PC-9 (cell line): Measurements from ENCODE around the gene TMEM52B. TPM values are rescaled to one million over a fixed set of nuclear protein-coding genes. Genes with fewer than 3 reads are reported as not detected.
A peak's percentile ranks its signal among the peaks of the same experiment; 100 is the strongest.
"Not testable (repeated sequence)": the region's sequence is repeated elsewhere in the genome, so short reads cannot be mapped to it uniquely, and the experiment has no call there.

Experiments
- BruUV-seq: library from RNA; stranded (reverse); fragments of 400-500 nt; replicated peaks from 2 replicates; lab custom pipeline; 2021; lab: Mats Ljungman, UMichigan
- CTCF ChIA-PET: fragments of 300-600 bp; sonication (Branson Sonifier 250); formaldehyde crosslinking; loops from one replicate; lab custom pipeline; 2022; ENCODE audit warnings: antibody characterized with exemption; lab: Charles Lee
- POLR2A ChIA-PET: fragments of 300-600 bp; sonication (Branson Sonifier 250); formaldehyde crosslinking; loops from one replicate; lab custom pipeline; 2022; ENCODE audit warnings: antibody characterized with exemption; ENCODE audit not compliant: unreplicated experiment; lab: Charles Lee
- DNase-seq, 2 experiments: peaks; one replicate each; pipeline versions ENCODE4 v3.0.0 to v3.0.0-alpha.2; 2015 to 2022; ENCODE audit warnings: mixed read lengths in 1 of 2
- H2AFZ ChIP-seq: fragments of 200-600 bp; sonication (generic); 2 replicates; pipeline ENCODE4 v1.8.1; 2017; ENCODE audit warnings: antibody characterized with exemption
- H3F3A ChIP-seq: fragments of 200-600 bp; sonication (generic); 2 replicates; pipeline ENCODE4 v1.8.1; 2017; ENCODE audit warnings: antibody characterized with exemption, mild to moderate bottlenecking, low read depth; ENCODE audit not compliant: insufficient read depth
- H3K27ac ChIP-seq: fragments of 200-600 bp; sonication (generic); 2 replicates; pipeline ENCODE4 v1.6.1; 2016; ENCODE audit warnings: mixed run types
- H3K27me3 ChIP-seq: fragments of 200-600 bp; sonication (generic); 2 replicates; pipeline ENCODE4 v1.6.1; 2016; ENCODE audit warnings: low read depth, mixed run types; ENCODE audit not compliant: insufficient read depth
- H3K36me3 ChIP-seq: fragments of 200-600 bp; sonication (generic); 2 replicates; pipeline ENCODE4 v1.6.1; 2016; ENCODE audit warnings: low read depth, mixed run types
- H3K4me1 ChIP-seq: fragments of 200-600 bp; sonication (generic); replicated peaks from 2 replicates; pipeline ENCODE4 v1.6.1; 2016; ENCODE audit warnings: mixed run types; ENCODE audit not compliant: insufficient read depth
- H3K4me2 ChIP-seq: fragments of 200-600 bp; sonication (generic); 2 replicates; pipeline ENCODE4 v1.6.1; 2017; ENCODE audit warnings: mixed run types
- H3K4me3 ChIP-seq: fragments of 200-600 bp; sonication (generic); 2 replicates; pipeline ENCODE4 v1.6.1; 2016; ENCODE audit warnings: mixed run types
- H3K79me2 ChIP-seq: fragments of 200-600 bp; sonication (generic); 2 replicates; pipeline ENCODE4 v1.6.1; 2017; ENCODE audit warnings: low read depth, mixed run types
- H3K9me2 ChIP-seq: fragments of 200-600 bp; sonication (generic); 2 replicates; pipeline ENCODE4 v1.8.1; 2017; ENCODE audit warnings: mild to moderate bottlenecking; ENCODE audit not compliant: insufficient read depth
- H3K9me3 ChIP-seq: fragments of 200-600 bp; sonication (generic); 2 replicates; pipeline ENCODE4 v1.8.1; 2016; ENCODE audit warnings: low read depth; ENCODE audit not compliant: insufficient read depth
- H4K20me1 ChIP-seq: fragments of 200-600 bp; sonication (generic); 2 replicates; pipeline ENCODE4 v1.8.1; 2017; ENCODE audit not compliant: insufficient read depth
- EZH2 ChIP-seq: fragments of 200-600 bp; sonication (generic); IDR thresholded peaks from 2 replicates; pipeline ENCODE4 v1.8.0; 2017; ENCODE audit warnings: antibody characterized with exemption, low read depth
- intact Hi-C: fragments of 100-400 bp; cut with micrococcal nuclease; formaldehyde crosslinking; loops from one replicate; pipeline ENCODE4 v1.10.0; 2022; ENCODE audit not compliant: unreplicated experiment
- total RNA-seq: library from RNA; stranded (reverse); gene quantifications from 2 replicates; pipeline ENCODE4 v1.2.3, GENCODE V29; 2021
- TF ChIP-seq, protein P1 (sequence below): fragments of 200-600 bp; sonication (generic); conservative IDR thresholded peaks from 2 replicates; pipeline ENCODE4 v1.6.1; 2017; ENCODE audit warnings: mixed run types, antibody characterized with exemption, mild to moderate bottlenecking, moderate library complexity

TMEM52B gene
- total RNA-seq, 1 experiment from 2014 or later: 2.6 TPM

DNA sequence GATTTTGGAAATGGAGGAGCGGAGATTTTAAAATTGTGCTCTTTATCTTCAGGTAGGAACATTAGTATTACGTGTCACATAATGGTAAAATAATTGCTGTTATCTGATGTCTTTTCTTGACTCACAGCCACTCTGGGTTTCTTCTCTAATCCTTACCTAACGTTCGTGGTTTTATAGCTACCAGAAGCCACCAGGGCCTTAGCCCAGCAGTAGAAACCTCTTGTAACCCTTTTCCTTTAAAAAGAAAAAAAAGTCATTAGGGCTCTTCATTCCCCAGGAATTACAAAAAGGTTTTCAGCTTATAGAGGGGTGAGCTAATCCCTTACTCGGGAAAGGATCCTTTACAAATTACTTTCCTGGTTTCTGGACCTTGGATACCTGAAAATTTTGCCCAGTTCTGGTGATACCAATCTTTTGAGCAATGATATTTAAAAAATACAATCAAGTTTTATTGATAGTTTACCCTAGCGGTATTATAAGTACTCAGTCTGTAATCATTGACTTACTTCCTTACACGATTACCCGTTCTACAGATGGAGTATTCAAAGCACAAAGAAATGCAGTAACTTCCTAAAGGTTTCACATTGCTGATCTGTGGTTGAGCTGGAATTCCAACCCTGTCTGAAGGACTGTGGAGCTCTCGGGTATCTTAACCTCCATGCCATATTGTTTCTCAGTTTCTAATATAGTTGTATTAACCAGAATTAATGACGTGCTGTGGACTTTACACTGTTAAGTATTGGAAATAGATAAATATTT lies 35.5 kb downstream of the TMEM52B start:
- TF ChIP-seq EZH2: no peak
- TF ChIP-seq, protein P1, sequence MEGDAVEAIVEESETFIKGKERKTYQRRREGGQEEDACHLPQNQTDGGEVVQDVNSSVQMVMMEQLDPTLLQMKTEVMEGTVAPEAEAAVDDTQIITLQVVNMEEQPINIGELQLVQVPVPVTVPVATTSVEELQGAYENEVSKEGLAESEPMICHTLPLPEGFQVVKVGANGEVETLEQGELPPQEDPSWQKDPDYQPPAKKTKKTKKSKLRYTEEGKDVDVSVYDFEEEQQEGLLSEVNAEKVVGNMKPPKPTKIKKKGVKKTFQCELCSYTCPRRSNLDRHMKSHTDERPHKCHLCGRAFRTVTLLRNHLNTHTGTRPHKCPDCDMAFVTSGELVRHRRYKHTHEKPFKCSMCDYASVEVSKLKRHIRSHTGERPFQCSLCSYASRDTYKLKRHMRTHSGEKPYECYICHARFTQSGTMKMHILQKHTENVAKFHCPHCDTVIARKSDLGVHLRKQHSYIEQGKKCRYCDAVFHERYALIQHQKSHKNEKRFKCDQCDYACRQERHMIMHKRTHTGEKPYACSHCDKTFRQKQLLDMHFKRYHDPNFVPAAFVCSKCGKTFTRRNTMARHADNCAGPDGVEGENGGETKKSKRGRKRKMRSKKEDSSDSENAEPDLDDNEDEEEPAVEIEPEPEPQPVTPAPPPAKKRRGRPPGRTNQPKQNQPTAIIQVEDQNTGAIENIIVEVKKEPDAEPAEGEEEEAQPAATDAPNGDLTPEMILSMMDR: no peak
- Histone ChIP-seq H3K36me3 (no peaks in the 10 kb centered on the region), H2AFZ (peak overlapping the region; percentile 92), H3K4me2 (peak overlapping the region; percentile 81), H3K9me3 (no peaks in the 10 kb centered on the region), H3K27me3 (no peaks in the 10 kb centered on the region), H4K20me1 (no peaks in the 10 kb centered on the region), H3F3A (peaks cover 36% of the 10 kb centered on the region; the same call in 1 of the 2 replicates), H3K79me2 (peaks cover 20% of the 10 kb centered on the region), H3K9me2 (no peaks in the 10 kb centered on the region), H3K4me3 (peak overlapping the region; percentile 85), H3K4me1 (peaks cover 20% of the 10 kb centered on the region), H3K27ac (peak overlapping the region; percentile 90)
- CTCF ChIA-PET: interaction anchor here (0.6 to 1.8 kb wide), 2 partner anchors 61 to 1557 kb away, joined by 8 read pairs; no protein-coding TSS in a partner anchor
- POLR2A ChIA-PET: interaction anchor here (0.5 to 1.3 kb wide), 10 partner anchors 9 to 1273 kb away, joined by 3 to 22 read pairs (median 3); partner anchors contain the start of gene SMIM10L1
- intact Hi-C loops: loop anchor here (5.0 to 10.0 kb wide), 3 partner anchors 47 to 460 kb away; partner anchors contain the start of gene CLEC9A
- peak; percentile 13 to 45 for DNase-seq
- BruUV-seq: no TSS peak

DNA sequence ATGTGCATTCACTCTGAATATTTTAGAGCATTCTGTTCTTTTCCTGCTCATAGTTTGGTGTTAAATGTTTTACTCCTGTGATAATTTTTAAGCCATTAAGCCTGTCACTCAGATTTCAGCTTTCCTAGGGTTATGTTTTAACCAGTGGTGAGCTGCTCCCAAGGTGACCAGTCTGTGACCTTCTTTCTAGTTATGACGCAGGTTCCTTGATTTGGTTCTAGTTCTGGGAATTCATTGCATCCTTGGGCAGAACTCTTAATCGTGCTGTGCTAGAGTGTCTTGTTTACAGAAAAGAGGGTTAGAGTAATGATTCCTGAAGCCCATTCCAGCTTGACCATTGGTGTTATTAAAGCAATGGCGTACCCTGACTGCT lies 36.0 kb downstream of the TMEM52B start:
- H3K4me3 ChIP-seq: peak overlapping the region; percentile 85
- no TSS peak for BruUV-seq
- no peaks in the 10 kb centered on the region for H3K27me3 ChIP-seq
- H3K4me1 ChIP-seq: peaks cover 20% of the 10 kb centered on the region
- no peak overlapping the region for H2AFZ ChIP-seq
- H3K9me2 ChIP-seq: no peaks in the 10 kb centered on the region
- H3K36me3 ChIP-seq: no peaks in the 10 kb centered on the region
- H3F3A ChIP-seq: peaks cover 36% of the 10 kb centered on the region; the same call in 1 of the 2 replicates
- POLR2A ChIA-PET: interaction anchor here (0.5 to 1.3 kb wide), 7 partner anchors 10 to 1273 kb away, joined by 3 to 22 read pairs (median 3); partner anchors contain the start of gene SMIM10L1
- no peak for DNase-seq
- peak overlapping the region; percentile 90; the same call in 1 of the 2 replicates for H3K27ac ChIP-seq
- no peaks in the 10 kb centered on the region for H4K20me1 ChIP-seq
- CTCF ChIA-PET: interaction anchor here (1.8 kb wide), 1 partner anchor 62 kb away, joined by 8 read pairs; no protein-coding TSS in a partner anchor
- intact Hi-C loops: loop anchor here (5.0 to 10.0 kb wide), 3 partner anchors 48 to 460 kb away; partner anchors contain the start of gene CLEC9A
- H3K4me2 ChIP-seq: peak overlapping the region; percentile 81
- TF ChIP-seq, protein P1: no peak
- no peak for TF ChIP-seq EZH2
- peaks cover 20% of the 10 kb centered on the region for H3K79me2 ChIP-seq
- no peaks in the 10 kb centered on the region for H3K9me3 ChIP-seq

DNA sequence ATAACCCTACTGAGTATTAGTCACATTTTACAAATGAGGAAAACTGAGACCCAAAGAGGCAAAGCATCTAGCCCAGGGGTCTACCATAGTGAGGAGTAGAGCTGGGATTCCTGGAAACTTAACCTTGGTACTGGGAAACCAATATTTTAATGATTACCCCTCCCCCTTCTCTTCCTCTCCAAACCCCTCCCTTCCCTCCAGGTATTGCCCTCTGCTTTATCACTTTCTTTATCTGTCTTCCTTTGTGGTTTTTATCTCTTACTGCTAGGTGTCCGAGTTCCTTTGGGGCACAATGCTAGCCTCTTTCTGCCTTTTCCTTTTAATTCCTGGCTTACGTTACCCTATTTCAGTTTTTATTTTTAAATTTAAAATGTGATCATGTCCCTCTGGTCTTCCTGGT lies 36.6 kb downstream of the TMEM52B start:
- TF ChIP-seq, protein P1: no peak
- no peak for TF ChIP-seq EZH2
- ChIA-PET CTCF (interaction anchor here (1.8 kb wide), 1 partner anchor 62 kb away, joined by 8 read pairs; no protein-coding TSS in a partner anchor), POLR2A (interaction anchor here (0.6 to 1.3 kb wide), 2 partner anchors 10 to 20 kb away, joined by 3 read pairs; no protein-coding TSS in a partner anchor)
- no peaks in the 10 kb centered on the region for H3K27me3 ChIP-seq
- peaks cover 20% of the 10 kb centered on the region for H3K79me2 ChIP-seq
- H2AFZ ChIP-seq: no peak overlapping the region
- H3K9me3 ChIP-seq: no peaks in the 10 kb centered on the region
- no TSS peak for BruUV-seq
- DNase-seq: no peak
- no peaks in the 10 kb centered on the region for H4K20me1 ChIP-seq
- peaks cover 36% of the 10 kb centered on the region; the same call in 1 of the 2 replicates for H3F3A ChIP-seq
- H3K4me3 ChIP-seq: peak overlapping the region; percentile 85; the same call in 1 of the 2 replicates
- peaks cover 20% of the 10 kb centered on the region for H3K4me1 ChIP-seq
- intact Hi-C loops: loop anchor here (10.0 kb wide), 2 partner anchors 181 to 461 kb away; partner anchors contain the start of gene CLEC9A
- no peaks in the 10 kb centered on the region for H3K9me2 ChIP-seq
- H3K4me2 ChIP-seq: peak overlapping the region; percentile 81
- H3K36me3 ChIP-seq: no peaks in the 10 kb centered on the region
- no peak overlapping the region for H3K27ac ChIP-seq

DNA sequence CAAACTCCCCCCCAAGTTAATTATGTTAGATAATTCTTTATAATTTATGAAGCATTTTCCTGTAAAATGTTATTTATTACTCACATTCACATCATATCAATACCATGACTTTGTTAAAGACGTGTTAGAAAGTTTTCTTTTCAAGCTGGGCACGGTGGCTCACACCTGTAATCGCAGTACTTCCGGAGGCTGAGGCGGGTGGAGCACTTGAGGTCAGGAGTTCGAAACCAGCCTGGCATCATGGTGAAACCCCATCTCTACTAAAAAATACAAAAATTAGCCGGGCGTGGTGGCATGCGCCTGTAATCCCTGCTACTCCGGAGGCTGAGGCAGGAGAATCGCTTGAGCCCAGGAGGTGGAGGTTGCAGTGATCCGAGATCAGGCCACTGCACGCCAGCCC lies 37.1 kb downstream of the TMEM52B start:
- not testable (repeated sequence) for H3K9me2 ChIP-seq, H2AFZ ChIP-seq, H3K27me3 ChIP-seq, H3K36me3 ChIP-seq, H4K20me1 ChIP-seq, H3K4me3 ChIP-seq, H3K4me2 ChIP-seq, DNase-seq, H3K9me3 ChIP-seq, H3K27ac ChIP-seq, BruUV-seq
- Histone ChIP-seq H3F3A (peaks cover 34% of the 10 kb centered on the region; the same call in 1 of the 2 replicates), H3K79me2 (peaks cover 20% of the 10 kb centered on the region), H3K4me1 (peaks cover 20% of the 10 kb centered on the region)
- intact Hi-C loops: loop anchor here (10.0 kb wide), 2 partner anchors 181 to 461 kb away; partner anchors contain the start of gene CLEC9A
- CTCF ChIA-PET: interaction anchor here (1.8 kb wide), 1 partner anchor 63 kb away, joined by 8 read pairs; no protein-coding TSS in a partner anchor
- POLR2A ChIA-PET: interaction anchor here (0.6 kb wide), 1 partner anchor 21 kb away, joined by 3 read pairs; no protein-coding TSS in a partner anchor
